HEK293T (cell line): ENCODE data around the gene BMF.

Source experiments
- CTCF ChIA-PET: fragments of 350-600 bp; formaldehyde crosslinking; extraction: SDS; loops from one replicate; lab custom pipeline; 2021; ENCODE audit warnings: antibody characterized with exemption, inconsistent platforms; lab: Yijun Ruan, JAX
- POLR2A ChIA-PET: fragments of 350-600 bp; formaldehyde crosslinking; extraction: SDS; loops from one replicate; lab custom pipeline; 2020; ENCODE audit warnings: antibody characterized with exemption, inconsistent platforms; lab: Yijun Ruan, JAX
- DNase-seq: peaks from one replicate; pipeline ENCODE4 v3.0.0; 2012; ENCODE audit warnings: mixed read lengths; ENCODE audit errors: extremely low spot score
- ARNT ChIP-seq: fragments of 450-650 bp; IDR thresholded peaks from 2 replicates; pipeline ENCODE4 v1.6.1; 2017; ENCODE audit warnings: mild to moderate bottlenecking
- BHLHE40 ChIP-seq: fragments of 450-650 bp; IDR thresholded peaks from 2 replicates; pipeline ENCODE4 v1.6.1; 2016; ENCODE audit warnings: mild to moderate bottlenecking, moderate library complexity, borderline replicate concordance
- CTBP1 ChIP-seq: fragments of 450-650 bp; IDR thresholded peaks from 2 replicates; pipeline ENCODE4 v1.6.1; 2016; ENCODE audit warnings: borderline replicate concordance
- ELF4 ChIP-seq: fragments of 450-650 bp; IDR thresholded peaks from 2 replicates; pipeline ENCODE4 v1.6.1; 2017; ENCODE audit warnings: antibody characterized with exemption
- FOXA1 ChIP-seq: fragments of 450-650 bp; IDR thresholded peaks from 2 replicates; pipeline ENCODE4 v1.6.1; 2016; ENCODE audit warnings: mild to moderate bottlenecking
- FOXK2 ChIP-seq: fragments of 450-650 bp; IDR thresholded peaks from 2 replicates; pipeline ENCODE4 v1.6.1; 2016; ENCODE audit warnings: mild to moderate bottlenecking
- FOXM1 ChIP-seq: fragments of 450-650 bp; IDR thresholded peaks from 2 replicates; pipeline ENCODE4 v1.6.1; 2017; ENCODE audit warnings: mild to moderate bottlenecking, borderline replicate concordance
- HDGF ChIP-seq: fragments of 450-650 bp; IDR thresholded peaks from 2 replicates; pipeline ENCODE4 v1.6.1; 2017; ENCODE audit warnings: antibody characterized with exemption, borderline replicate concordance
- L3MBTL2 ChIP-seq: fragments of 450-650 bp; conservative IDR thresholded peaks from 2 replicates; pipeline ENCODE4 v1.6.1; 2016; ENCODE audit warnings: mild to moderate bottlenecking
- LEF1 ChIP-seq: fragments of 450-650 bp; IDR thresholded peaks from 2 replicates; pipeline ENCODE4 v1.6.1; 2017; ENCODE audit warnings: mild to moderate bottlenecking, borderline replicate concordance
- NFRKB ChIP-seq: fragments of 450-650 bp; IDR thresholded peaks from 2 replicates; pipeline ENCODE4 v1.6.1; 2016; ENCODE audit warnings: mild to moderate bottlenecking, moderate library complexity
- SP1 ChIP-seq: fragments of 450-650 bp; IDR thresholded peaks from 2 replicates; pipeline ENCODE4 v1.6.1; 2017
- SUZ12 ChIP-seq: fragments of 450-650 bp; IDR thresholded peaks from 2 replicates; pipeline ENCODE4 v1.6.1; 2016; ENCODE audit warnings: mild to moderate bottlenecking
- TARDBP ChIP-seq: fragments of 450-650 bp; IDR thresholded peaks from 2 replicates; pipeline ENCODE4 v1.6.1; 2016
- ZNF384 ChIP-seq: fragments of 450-650 bp; IDR thresholded peaks from 2 replicates; pipeline ENCODE4 v1.6.1; 2016
- TF ChIP-seq, protein P1 (sequence below): fragments of 450-650 bp; IDR thresholded peaks from 2 replicates; pipeline ENCODE4 v1.6.1; 2016

The BMF gene

DNA sequence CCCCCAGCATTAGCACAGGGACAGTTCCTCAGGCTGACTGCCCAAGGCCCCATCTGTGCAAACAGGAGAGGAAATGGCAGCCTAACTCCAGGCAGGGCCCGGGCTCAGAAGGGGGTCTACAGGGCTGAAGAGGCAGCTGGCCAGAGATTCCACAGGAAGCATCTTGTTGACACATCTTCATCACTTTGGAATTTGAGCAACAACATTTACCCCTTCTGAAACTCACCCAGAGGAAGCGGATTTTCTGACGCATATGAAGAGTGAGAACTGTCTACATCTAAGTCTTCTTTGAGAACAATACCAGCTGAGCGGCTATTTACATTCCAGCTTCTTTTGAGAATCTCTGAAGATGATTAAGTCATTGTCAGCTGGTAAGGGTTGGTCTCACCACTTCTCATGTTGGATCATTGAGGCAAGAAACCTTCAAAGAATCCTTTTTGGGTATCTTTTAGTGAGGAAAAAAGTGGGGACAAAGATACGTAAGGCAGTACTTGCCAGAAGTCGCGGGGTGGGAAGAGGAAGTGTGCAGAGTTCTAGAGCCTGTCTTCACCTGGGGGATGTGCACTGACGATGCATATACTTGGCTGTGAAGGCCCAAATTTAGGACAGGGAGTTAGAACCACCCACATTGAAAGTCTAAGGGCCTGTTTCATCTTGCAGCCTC lies 44.3 kb downstream of the BMF start:
- ChIA-PET CTCF (no interaction called here), POLR2A (no interaction called here)
- DNase-seq, result no peak

DNA sequence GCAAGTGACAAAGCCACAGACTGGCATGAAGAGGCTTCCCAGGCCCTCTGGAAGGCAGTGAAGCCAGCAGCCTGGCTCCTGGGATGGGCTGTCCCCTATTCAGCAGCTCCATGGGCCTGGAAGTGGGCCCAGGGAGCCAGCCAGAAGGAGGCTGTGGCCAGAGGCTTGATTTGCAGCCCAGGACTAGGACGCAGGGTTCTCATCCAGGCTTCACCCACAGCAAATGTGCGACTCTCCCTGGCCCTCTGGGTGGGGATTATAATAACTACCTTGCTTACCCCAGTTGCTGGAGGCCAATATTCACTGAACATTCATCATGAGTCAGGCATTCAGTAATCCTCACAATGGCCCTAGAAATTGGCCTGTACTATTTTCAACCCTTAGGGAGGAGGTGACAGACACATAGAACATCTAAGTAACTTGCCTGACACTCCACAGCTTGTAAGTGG lies 45.1 kb downstream of the BMF start:
- ChIA-PET CTCF (no interaction called here), POLR2A (no interaction called here)

More for the DNA sequence above, 44.3 kb downstream of the BMF start:
- TF ChIP-seq TARDBP, result no peak
- no peak for TF ChIP-seq FOXM1
- no peak for TF ChIP-seq ARNT
- no peak for TF ChIP-seq BHLHE40
- TF ChIP-seq, protein P1, sequence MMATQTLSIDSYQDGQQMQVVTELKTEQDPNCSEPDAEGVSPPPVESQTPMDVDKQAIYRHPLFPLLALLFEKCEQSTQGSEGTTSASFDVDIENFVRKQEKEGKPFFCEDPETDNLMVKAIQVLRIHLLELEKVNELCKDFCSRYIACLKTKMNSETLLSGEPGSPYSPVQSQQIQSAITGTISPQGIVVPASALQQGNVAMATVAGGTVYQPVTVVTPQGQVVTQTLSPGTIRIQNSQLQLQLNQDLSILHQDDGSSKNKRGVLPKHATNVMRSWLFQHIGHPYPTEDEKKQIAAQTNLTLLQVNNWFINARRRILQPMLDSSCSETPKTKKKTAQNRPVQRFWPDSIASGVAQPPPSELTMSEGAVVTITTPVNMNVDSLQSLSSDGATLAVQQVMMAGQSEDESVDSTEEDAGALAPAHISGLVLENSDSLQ, result no peak
- TF ChIP-seq LEF1, result no peak
- TF ChIP-seq HDGF, result no peak
- TF ChIP-seq L3MBTL2, result no peak
- no peak for TF ChIP-seq NFRKB
- no peak for TF ChIP-seq CTBP1
- no peak for TF ChIP-seq SP1
- TF ChIP-seq FOXK2, result no peak
- no peak for TF ChIP-seq ZNF384
- no peak for TF ChIP-seq FOXA1
- no peak for TF ChIP-seq SUZ12
- no peak for TF ChIP-seq ELF4

DNA sequence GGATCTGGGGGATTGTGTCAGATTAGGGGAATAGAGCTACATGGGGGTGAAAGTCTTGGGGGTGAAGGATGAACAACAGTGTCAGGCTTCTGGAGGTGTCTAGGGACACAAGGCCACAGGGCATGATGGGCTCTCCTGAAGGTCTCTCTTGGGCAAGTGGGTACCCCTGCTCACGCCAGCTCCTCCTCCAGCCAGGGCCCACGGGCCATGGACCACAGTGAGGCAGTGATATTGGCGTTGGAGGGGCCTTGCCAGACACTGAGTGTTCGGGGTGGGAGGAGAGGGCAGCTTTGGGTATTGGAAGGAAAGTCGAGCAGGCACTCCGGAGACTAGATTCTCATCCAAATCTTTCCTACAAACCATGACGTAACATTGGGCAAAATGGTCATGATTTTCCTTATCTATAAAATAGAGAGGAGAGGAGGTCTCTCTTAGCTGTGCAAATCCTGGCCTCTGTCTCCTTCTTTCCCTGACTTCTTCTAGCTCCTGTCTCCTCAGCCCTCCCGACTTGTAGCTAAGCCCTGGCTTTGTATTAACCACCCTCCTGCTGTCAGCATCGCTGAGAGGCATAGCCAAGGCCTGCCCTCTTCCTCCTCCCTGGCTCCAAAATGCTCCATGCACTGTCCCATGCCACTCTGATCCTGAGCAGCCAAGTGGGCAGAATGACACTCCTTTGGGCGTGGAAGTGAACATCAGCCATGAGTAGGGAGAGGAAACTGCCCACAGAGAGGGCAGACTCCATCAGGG lies 45.7 kb downstream of the BMF start:
- DNase-seq, result no peak
- ChIA-PET POLR2A (interaction anchor here (1.1 kb wide), 1 partner anchor 36 kb away, joined by 4 read pairs; no protein-coding TSS in a partner anchor), CTCF (no interaction called here)
- no peak for TF ChIP-seq FOXM1
- no peak for TF ChIP-seq CTBP1
- TF ChIP-seq HDGF, result no peak
- TF ChIP-seq NFRKB, result no peak
- no peak for TF ChIP-seq ZNF384
- no peak for TF ChIP-seq FOXA1
- TF ChIP-seq TARDBP, result no peak
- TF ChIP-seq BHLHE40, result no peak
- TF ChIP-seq SP1, result no peak
- no peak for TF ChIP-seq SUZ12
- TF ChIP-seq, protein P1, result no peak
- no peak for TF ChIP-seq ARNT
- TF ChIP-seq LEF1, result no peak
- no peak for TF ChIP-seq FOXK2
- no peak for TF ChIP-seq ELF4
- TF ChIP-seq L3MBTL2, result no peak

More for the DNA sequence above, 45.1 kb downstream of the BMF start:
- TF ChIP-seq ELF4 (no peak), SP1 (no peak), L3MBTL2 (no peak), FOXA1 (no peak), ARNT (no peak), FOXK2 (no peak), HDGF (no peak), LEF1 (no peak), ZNF384 (no peak), TARDBP (no peak), SUZ12 (no peak), FOXM1 (no peak), NFRKB (no peak), CTBP1 (no peak), BHLHE40 (no peak)
- TF ChIP-seq, protein P1, result no peak
- DNase-seq, result no peak

DNA sequence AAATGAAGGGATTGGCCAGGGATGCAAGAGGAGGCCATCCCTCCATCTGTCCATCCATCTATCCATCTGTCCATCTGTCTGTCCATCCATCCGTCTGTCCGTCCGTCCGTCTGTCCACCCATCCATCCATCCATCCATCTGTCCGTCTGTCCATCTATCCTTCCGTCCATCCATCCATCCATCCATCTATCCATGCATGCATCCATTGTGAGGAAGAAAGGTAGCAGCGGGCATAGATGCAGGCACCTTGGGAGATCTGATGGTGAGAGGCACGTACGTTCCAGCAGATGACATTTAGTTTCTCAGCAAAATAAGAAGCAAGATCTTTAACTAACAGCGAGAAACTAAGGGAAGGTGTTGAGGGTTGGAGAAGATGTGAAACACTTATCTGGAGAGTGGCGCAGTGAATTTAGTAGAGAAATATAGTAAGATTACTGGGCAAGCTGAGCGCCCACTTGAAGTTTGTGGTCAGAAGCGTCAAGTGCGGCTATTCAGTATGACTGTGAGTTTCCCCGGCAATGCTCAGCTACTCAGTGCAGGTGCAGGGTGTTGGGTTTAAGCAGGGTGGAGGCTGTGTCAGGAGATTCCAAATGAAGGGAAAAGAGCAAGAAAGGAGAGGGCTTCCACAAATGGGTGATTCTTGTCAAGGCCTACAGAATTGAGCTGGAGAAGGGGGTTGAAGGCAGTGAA lies 47.3 kb downstream of the BMF start:
- ChIA-PET CTCF (no interaction called here), POLR2A (no interaction called here)
- no peak for DNase-seq
- TF ChIP-seq CTBP1 (no peak), HDGF (no peak), SUZ12 (no peak)

DNA sequence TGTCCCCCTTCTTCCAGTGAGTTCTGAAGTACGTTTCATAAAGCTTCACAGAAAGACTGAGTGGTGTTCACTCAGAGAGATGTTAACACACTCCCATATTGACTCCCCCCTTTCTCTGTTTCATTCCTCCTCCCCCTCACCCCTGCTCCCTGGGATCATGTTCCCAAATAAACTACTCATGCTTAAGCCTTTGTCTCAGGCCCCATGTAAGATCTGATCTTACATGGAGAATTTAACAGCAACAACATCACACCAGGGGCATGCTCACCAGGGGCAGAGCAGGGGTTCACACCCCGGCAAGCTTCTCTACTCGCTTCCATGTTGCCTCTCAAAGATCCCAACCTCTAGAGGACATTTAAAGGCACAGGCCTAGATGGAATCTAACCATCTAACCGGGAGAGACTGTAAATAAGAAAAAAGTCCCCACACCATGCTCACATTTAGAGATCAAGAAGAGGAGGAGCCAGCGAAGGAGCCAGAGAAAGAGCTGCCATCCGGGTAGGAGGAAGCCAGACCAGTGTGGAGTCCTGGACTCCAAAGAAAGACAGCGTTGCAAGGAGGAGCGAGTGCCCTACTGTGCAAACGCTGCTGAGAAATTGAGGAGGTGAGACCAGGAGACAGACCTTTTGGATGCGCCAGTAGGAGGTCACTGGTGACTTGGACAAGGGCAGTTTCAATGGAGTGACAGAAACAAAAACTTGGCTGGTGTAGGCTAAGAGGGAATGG lies 48.3 kb downstream of the BMF start:
- ChIA-PET CTCF (interaction anchor here (0.6 kb wide), 1 partner anchor 126 kb away, joined by 5 read pairs; no protein-coding TSS in a partner anchor), POLR2A (interaction anchor here (1.0 kb wide), 1 partner anchor 47 kb away, joined by 3 read pairs; no protein-coding TSS in a partner anchor)

More for the DNA sequence above, 48.3 kb downstream of the BMF start:
- DNase-seq, result no peak
- no peak for TF ChIP-seq LEF1
- TF ChIP-seq, protein P1, result no peak
- TF ChIP-seq CTBP1, result no peak
- no peak for TF ChIP-seq HDGF
- TF ChIP-seq TARDBP, result no peak
- TF ChIP-seq ELF4, result no peak
- no peak for TF ChIP-seq FOXM1
- no peak for TF ChIP-seq SUZ12
- TF ChIP-seq ARNT, result no peak
- TF ChIP-seq L3MBTL2, result no peak
- TF ChIP-seq FOXK2, result no peak
- no peak for TF ChIP-seq ZNF384
- TF ChIP-seq BHLHE40, result no peak
- no peak for TF ChIP-seq NFRKB
- TF ChIP-seq FOXA1, result no peak
- TF ChIP-seq SP1, result no peak
